Measurements from ENCODE around the gene PIEZO2.

GRCh38 chr18:11115276-11115675, 34.1 kb downstream of the PIEZO2 start:
- TF ChIP-seq POLR2A (IDR thresholded peaks at IDR 0.05; ENCODE audit: low read depth, low read length): no peak
- no peak for TF ChIP-seq TAF1 (IDR thresholded peaks at IDR 0.05; ENCODE audit: borderline replicate concordance, low read depth, low read length)
- no peak for TF ChIP-seq POLR2AphosphoS5 (IDR thresholded peaks at IDR 0.05; ENCODE audit: low read depth, low read length)

All from GM12892 (cell line).